ENCODE measurements around the gene BTBD2.

BTBD2 gene

DNA sequence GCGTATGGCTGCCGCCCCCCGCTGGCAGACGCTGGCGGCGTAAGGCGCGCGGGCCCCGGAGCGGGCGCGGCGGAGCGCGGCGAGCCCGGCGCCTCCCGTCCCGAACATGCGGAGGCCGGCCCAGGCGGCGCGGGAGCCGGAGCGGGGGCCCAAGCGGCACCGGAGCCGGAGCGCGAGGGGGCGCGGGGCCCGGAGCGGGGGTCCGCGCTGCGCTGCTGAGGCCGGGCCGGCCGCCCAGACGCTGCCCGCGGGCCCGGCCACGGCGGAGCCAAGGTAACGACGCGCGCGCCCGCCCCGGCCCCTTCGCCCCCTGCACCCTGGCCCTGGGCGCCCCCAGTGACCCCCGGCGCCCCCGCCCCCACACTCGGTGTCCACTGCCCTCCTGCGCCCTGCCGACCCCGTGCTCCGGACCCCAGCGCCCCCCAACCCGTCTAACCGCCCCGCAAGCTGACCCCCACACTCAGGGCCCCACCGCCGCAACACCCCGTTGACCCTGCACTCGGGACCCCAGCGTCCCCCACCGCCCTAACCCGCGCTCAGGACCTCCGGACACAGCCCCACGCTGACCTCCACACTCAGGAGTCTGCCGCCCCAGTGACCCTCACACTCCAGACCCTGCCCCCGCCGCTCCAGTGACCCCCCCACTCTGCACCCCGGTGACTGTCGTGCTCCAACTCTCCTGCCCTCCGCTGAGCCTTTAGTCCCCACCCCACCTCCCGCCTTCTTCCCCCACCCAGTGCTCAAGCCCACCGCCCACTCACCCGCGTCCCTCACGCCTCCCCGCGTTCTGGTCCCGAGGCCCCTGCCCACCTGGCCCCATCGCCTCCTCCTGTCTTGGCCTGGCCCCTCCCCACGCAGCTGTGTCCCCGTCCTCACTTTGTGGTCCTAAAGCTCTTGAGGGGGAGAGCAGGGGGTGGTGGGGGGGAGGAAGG is 74.1 kb downstream of the BTBD2 start, which contains the start of gene CSNK1G2:
Gene CSNK1G2 (plus strand): TSS at position 27 of the 932 bp plus-strand sequence. CDS start 28,601 bp downstream, outside the sequence.
- peak in 1 of 2 donors; percentile 4 for DNase-seq (ENCODE audit: low read depth in 2 of 2)

DNA sequence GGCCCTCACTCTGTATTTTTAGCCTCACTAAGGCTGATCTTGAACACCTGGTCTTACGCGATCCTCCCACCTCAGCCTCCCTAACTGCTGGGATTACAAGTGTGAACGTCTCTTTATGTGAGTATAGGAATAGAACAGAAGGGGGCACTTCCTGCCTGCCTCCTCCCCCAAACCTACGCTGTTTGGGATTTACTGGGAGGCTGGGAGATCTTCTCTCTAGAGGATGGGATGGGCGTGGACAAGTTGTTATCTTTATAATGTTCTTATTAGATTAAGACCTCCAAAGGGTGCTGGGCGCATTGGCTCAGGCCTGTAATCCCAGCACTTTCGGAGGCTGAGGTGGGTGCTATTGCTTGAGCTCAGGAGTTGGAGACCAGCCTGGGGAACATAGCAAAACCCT is 77.4 kb downstream of the BTBD2 start:
- DNase-seq (ENCODE audit: low read depth in 2 of 2): no peak

DNA sequence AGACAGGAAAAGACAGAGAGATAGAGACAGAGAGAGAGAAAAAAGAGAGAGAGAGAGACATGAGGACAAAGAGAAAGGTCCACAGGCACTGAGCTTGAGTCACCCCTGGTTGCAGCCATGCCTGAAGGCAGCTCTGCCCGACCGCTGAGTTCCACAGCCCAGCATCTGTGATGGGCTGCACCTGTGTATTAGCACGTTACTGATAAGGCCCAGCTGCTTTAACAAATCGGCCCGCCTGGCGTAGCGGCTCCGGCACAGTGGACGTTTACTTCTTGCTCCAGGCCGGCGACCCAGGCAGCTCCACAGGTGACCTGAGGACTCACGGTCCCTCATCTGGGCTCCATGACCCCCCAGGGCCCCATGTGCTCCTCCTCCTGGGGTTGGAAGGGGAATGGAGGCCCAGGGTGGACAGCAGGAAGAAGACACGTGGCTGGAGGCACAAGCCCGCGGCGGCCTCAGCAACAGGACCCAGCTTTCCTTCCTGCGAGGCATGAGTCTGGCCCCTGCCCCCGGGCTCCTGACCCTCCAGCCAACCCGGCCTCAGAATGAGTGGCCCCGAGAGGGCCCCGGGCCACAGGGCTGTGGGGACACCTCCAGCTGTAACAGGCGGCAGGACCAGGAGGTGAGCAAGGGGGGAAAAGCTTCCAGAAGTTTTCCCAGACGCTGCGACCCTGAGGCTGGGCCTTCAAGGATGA is 78.5 kb downstream of the BTBD2 start:
- DNase-seq (ENCODE audit: low read depth in 2 of 2): no peak

DNA sequence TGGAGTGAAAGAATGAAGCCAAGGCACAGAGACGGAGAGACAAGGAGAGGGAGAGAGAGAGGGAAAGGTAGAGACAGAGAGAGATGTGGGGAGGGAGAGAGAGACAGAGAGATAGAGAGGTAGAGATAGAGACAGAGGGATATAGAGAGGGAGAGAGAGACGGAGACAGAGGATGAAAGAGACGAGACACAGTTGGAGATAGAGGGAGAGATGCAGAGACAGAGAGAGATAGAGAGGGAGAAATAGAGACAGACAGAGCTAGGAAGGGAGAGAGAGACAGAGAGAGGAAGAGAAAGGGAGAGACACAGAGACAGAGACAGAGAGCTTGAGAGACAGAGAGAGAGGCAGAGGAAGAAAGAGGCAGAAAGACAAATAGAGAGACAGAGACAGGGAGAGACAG is 79.1 kb downstream of the BTBD2 start:
- no peak for DNase-seq (ENCODE audit: low read depth in 2 of 2)

DNA sequence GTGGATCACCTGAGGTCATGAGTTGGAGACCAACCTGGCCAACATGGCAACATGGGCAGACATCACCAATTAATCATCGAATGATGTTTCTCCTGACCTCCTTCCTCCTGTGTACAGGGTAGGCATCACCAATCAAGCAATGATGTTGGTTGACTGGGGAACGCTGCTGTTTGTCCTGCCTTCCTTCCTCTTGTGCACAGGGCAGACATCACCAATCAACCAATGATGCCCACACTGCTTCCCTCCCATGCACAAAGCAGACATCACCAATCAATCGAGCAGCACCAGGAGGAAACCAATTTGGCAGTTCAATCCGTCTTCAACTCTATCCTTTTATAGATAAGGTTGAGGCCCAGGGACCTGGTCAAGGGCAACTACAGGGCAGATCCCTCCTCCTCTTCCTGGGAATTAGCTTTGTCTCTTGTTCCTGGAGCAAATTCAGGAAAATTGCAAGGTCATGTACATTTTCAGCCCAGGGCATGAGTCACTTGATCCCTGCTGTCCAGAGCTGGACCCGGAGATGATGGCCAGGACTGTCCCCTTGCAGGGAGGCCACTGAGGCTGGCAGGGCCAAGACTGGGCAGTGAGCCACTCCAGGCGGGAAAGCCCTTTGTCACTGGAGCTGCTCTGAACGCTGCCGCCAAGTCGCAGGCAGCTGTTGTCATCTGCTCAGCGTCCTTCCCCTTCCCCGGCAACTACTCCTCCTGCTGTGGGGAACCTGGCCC is 79.9 kb downstream of the BTBD2 start:
- DNase-seq (ENCODE audit: low read depth in 2 of 2): no peak
